Muscle of arm (tissue), 12 donors: Measurements from ENCODE around the gene NUF2. TPM values are rescaled to one million over a fixed set of nuclear protein-coding genes. Genes with fewer than 3 reads are reported as not detected.

Experiments used
- DNase-seq: peaks from one replicate; pipeline ENCODE4 v3.0.0-alpha.2; 2013
- polyA plus RNA-seq, 12 donors: library from polyadenylated mRNA; unstranded; fragments of 120-200 nt; gene quantifications; one replicate each; pipeline ENCODE4 v1.2.1, GENCODE V29; 2013; ENCODE audit not compliant: insufficient read length in 12 of 12

NUF2 gene
- polyA plus RNA-seq, 12 donors = 6.3 to 22.5 (median 14.8) TPM; not detected in 1

GRCh38 chr1:163399976-163400601 lies 78.3 kb downstream of the NUF2 start:
- DNase-seq = no peak

DNA sequence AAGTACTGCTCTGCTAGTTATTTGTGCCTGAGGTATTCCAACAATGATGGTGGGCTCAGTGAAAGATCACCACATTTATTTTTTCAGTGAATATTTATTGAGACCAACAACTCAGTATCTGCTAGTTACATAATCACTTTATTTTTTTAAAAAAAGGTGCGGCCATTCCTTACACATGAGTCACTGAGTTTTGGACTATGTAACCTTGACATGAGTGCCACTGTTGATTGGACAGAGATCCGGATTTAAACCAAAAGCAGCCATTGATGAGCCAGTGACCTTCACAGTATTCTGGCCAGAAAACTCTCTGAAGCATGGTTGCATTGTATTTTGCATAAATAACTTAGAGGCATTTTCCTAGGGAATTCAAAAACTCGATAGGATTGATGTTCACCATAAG lies 79.5 kb downstream of the NUF2 start:
- DNase-seq = no peak

Other genes with a start within 250 kb of the NUF2 start
- 10 to 100 TPM in 11 of 12 donors, not detected in 1; 29.0 to 59.6 (median 40.5) TPM for gene RGS5, start 119.0 kb upstream of the NUF2 start, polyA plus RNA-seq